HG03025 (cell line): ENCODE data around the gene ETS1.

Experiments
- ATAC-seq: cut with Tn5 transposase; IDR thresholded peaks from one replicate; pipeline ENCODE4 v1.9.1; 2021; ENCODE audit warnings: mild to moderate bottlenecking, moderate library complexity; ENCODE audit not compliant: unreplicated experiment, low FRiP score

The ETS1 gene

GRCh38 chr11:128548649-128549255 lies 38.6 kb downstream of the ETS1 start:
- no peak for ATAC-seq

- ATAC-seq: no peak
These were observed 39.3 kb downstream of the ETS1 start for GRCh38 chr11:128547946-128548648.

GRCh38 chr11:128546916-128547315 lies 40.4 kb downstream of the ETS1 start:
- ATAC-seq: no peak

GRCh38 chr11:128544471-128545051 lies 42.8 kb downstream of the ETS1 start:
- no peak for ATAC-seq

GRCh38 chr11:128540469-128540868 lies 46.9 kb downstream of the ETS1 start:
- ATAC-seq: no peak

GRCh38 chr11:128536506-128536905 lies 50.9 kb downstream of the ETS1 start:
- ATAC-seq: no peak

GRCh38 chr11:128535468-128536457 lies 51.6 kb downstream of the ETS1 start:
- no peak for ATAC-seq

GRCh38 chr11:128533472-128533871 lies 53.9 kb downstream of the ETS1 start:
- ATAC-seq: no peak

- no peak for ATAC-seq
These were observed 54.7 kb downstream of the ETS1 start for GRCh38 chr11:128532572-128533091.

- no peak for ATAC-seq
These were observed 55.3 kb downstream of the ETS1 start for GRCh38 chr11:128532016-128532571.

GRCh38 chr11:128531588-128531987 lies 55.8 kb downstream of the ETS1 start:
- ATAC-seq: no peak

- ATAC-seq: no peak
These were observed 57.0 kb downstream of the ETS1 start for GRCh38 chr11:128530118-128531074.

- no peak for ATAC-seq
These were observed 59.1 kb downstream of the ETS1 start for GRCh38 chr11:128528294-128528693.

GRCh38 chr11:128527046-128527445 lies 60.3 kb downstream of the ETS1 start:
- ATAC-seq: no peak

- no peak for ATAC-seq
These were observed 61.7 kb downstream of the ETS1 start for GRCh38 chr11:128525411-128526243.

- ATAC-seq: no peak
These were observed 63.2 kb downstream of the ETS1 start for GRCh38 chr11:128524172-128524571.

GRCh38 chr11:128523641-128524040 lies 63.7 kb downstream of the ETS1 start:
- ATAC-seq: no peak

GRCh38 chr11:128522943-128523518 lies 64.3 kb downstream of the ETS1 start:
- no peak for ATAC-seq
